ENCODE measurements around the gene OSBPL6. TPM values are rescaled to one million over a fixed set of nuclear protein-coding genes. Genes with fewer than 3 reads are reported as not detected.

Gene OSBPL6
- polyA plus RNA-seq, 3 donors, result 0.22 to 0.48 (median 0.43) TPM

- WGBS, 3 donors, result 63 to 78% (median 73%) methylated on average over 3 of the region's 3 CpGs
- no peak overlapping the region for H3K27ac ChIP-seq (ENCODE audit: low read depth, low read length)
Observed at GRCh38 chr2:178283341-178283918, 89.1 kb downstream of the OSBPL6 start.

DNA sequence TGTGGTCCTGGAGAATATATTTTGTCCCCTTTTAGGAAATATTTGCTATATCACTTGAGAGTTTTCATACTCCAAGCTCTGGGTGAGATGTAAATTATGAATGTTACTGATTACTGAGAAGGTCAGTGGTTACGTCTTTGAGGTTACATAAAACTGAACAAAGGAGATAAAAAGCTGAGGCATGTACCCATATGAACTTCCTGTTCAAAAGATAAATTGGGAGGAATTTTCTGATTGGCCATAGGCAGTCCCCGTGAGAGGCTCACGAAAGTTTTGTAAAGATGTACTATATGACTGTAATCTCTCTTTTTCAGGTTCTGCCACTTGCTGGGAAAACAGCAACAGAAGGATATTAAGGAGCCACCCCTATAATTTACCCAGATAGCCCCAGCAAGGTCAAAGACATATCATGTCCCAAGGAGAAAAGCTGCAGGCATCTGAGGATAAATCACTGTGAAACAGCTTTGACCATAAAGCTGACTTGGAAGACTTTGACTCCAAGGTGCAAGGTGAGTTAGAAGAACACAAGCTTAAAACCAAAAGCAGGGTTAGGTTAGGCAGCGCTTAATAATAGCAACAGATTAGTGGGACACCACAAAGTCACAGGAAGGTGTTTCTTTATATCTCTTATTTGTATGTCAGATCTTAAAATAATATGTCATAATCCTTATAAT, 90.4 kb downstream of the OSBPL6 start:
- WGBS, 3 donors, result 85 to 87% (median 86%) methylated on average over 4 of the region's 4 CpGs

GRCh38 chr2:178285287-178285615, 90.9 kb downstream of the OSBPL6 start:
- H3K27ac ChIP-seq (ENCODE audit: low read depth, low read length), result no peak overlapping the region
- 60 to 83% (median 70%) methylated on average over 1 of the region's 1 CpG for WGBS, 3 donors

More for the DNA sequence above, 90.4 kb downstream of the OSBPL6 start:
- no peak overlapping the region for H3K27ac ChIP-seq (ENCODE audit: low read depth, low read length)

- WGBS, 3 donors, result 64 to 71% (median 69%) methylated on average over 5 of the region's 5 CpGs
- no peak overlapping the region for H3K27ac ChIP-seq (ENCODE audit: low read depth, low read length)
Observed at GRCh38 chr2:178286636-178287035, 92.3 kb downstream of the OSBPL6 start.

DNA sequence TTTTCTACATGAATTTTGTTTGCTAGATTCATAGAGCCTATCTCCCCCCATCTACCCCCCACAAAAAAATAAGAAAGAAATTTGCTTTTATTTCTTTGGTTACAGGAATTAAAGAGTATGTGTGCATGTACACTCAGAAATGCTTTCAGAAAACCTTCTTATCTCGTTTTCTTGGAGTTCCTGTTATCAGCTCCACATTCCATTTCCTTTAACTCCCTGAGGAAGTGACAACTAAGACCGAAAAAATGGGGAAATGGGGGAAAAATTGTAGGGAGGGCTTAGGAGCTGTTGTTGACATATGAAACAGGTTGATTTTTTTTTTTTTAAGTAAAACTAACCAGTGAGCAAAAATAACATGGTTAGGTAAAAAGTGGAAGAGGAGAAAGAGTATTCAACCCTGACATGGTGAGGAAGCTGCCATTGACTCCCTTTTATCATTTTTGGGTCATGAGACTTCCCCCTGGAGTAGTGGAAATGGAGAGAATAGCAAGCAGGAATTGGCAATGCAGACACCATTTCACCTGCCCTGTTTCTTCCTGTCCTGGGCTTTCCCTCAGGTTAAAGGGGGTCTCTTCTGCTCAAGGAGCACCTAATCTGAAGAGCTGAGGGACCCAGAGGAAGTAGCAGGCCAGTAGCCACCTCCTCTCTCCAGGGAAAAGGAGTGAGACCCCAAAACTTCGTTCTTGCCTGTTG, 93.5 kb downstream of the OSBPL6 start:
- 44 to 50% (median 47%) methylated on average over 3 of the region's 3 CpGs for WGBS, 3 donors
- H3K27ac ChIP-seq (ENCODE audit: low read depth, low read length), result no peak overlapping the region

DNA sequence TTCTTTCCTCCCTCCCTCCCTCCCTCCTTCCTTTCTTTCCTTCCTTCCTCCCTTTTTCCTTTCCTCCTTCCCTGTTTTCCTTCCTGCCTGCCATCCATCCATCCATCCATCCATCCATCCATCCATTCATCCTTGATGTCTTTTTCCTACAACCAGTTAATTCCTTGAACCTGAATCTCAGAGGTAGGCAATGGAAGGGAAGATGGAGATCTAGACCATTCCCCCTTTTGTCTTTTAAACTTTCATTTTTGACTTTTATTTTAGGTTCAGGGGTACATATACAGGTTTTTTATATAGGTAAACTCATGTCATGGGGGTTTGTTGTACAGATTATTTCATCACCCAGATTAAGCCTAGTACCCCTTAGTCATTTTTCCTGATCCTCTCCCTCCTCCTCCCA, 97.4 kb downstream of the OSBPL6 start:
- H3K27ac ChIP-seq (ENCODE audit: low read depth, low read length), result no peak overlapping the region

- no peak overlapping the region for H3K27ac ChIP-seq (ENCODE audit: low read depth, low read length)
- WGBS, 3 donors, result 52 to 71% (median 64%) methylated on average over 1 of the region's 1 CpG
Observed at GRCh38 chr2:178292586-178292985, 98.3 kb downstream of the OSBPL6 start.

GRCh38 chr2:178295115-178295514, 100.8 kb downstream of the OSBPL6 start:
- WGBS, 3 donors, result 57 to 92% (median 90%) methylated on average over 4 of the region's 4 CpGs

DNA sequence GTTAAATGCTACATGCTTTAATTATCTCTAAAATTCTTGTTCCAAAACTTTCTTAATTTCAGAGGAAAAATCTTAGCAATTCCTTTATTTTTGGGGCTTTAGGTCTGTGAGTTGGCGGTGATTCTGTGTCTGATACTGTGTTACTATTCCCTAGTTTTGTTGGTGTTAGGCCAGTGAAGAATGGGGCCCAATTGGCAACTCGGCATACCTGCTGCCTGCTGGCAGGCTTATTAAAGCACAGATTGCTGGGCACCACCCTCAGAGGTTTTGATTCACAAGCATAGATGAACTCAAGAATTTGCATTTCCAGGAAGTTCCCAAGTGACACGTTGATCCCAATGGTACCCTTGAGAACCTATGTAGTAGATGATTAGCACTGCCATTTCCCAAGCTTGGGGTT, 101.6 kb downstream of the OSBPL6 start:
- 81 to 91% (median 88%) methylated on average over 3 of the region's 3 CpGs for WGBS, 3 donors

More at GRCh38 chr2:178295115-178295514, 100.8 kb downstream of the OSBPL6 start:
- no peak overlapping the region for H3K27ac ChIP-seq (ENCODE audit: low read depth, low read length)

GRCh38 chr2:178296394-178297090, 102.2 kb downstream of the OSBPL6 start:
- 76 to 86% (median 85%) methylated on average over 5 of the region's 5 CpGs for WGBS, 3 donors
- no peak overlapping the region for H3K27ac ChIP-seq (ENCODE audit: low read depth, low read length)

More for the DNA sequence above, 101.6 kb downstream of the OSBPL6 start:
- H3K27ac ChIP-seq (ENCODE audit: low read depth, low read length), result no peak overlapping the region

DNA sequence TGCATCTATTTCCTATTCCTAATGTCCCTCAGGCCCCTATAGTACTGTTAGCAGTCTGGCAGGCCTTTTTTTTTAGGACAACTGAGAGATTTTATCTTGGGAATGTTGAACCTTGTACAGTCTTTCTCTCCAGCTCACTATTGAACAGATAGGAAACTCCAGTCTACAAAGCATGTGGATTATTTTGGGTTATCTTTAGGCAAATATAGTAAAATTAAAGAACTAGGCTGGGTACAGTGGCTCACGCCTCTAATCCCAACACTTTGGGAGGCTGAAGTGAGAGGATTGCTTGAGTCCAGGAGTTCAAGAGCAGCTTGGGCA, 102.7 kb downstream of the OSBPL6 start:
- WGBS, 3 donors, result 92 to 97% (median 97%) methylated on average over 1 of the region's 1 CpG
- no peak overlapping the region for H3K27ac ChIP-seq (ENCODE audit: low read depth, low read length)

- no peak overlapping the region for H3K27ac ChIP-seq (ENCODE audit: low read depth, low read length)
Observed at GRCh38 chr2:178298785-178299212, 104.5 kb downstream of the OSBPL6 start.

DNA sequence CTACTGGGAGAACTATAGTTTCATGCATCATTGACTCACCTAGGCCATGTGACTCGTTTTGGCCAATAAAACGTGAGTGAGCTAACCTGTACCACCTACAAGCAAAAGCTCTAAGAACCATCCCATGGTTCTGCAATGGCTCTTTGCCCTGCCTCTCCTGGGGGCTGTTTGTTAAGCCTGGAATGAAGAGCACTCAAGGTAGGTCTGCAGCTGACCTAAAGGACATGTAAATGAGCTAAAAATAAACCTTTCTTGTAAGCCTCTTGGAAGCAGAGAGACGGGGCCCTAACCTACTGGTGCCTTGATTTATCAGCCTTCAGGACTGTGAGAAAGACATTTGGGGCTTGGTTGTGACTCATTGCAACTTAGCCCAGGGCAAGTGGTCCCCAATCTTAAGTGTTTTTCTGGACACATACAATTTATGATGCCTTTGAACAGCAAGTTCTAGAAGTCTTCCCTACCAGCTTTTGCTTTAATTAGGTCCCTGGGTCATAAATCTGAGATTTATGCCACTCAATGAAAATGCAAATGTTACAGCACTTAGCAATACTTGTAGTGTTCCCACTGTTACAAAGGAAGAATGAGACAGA, 107.4 kb downstream of the OSBPL6 start:
- WGBS, 3 donors, result 79 to 86% (median 80%) methylated on average over 3 of the region's 3 CpGs

GRCh38 chr2:178304333-178304732, 110.0 kb downstream of the OSBPL6 start:
- H3K27ac ChIP-seq (ENCODE audit: low read depth, low read length), result no peak overlapping the region
- 59 to 88% (median 61%) methylated on average over 3 of the region's 3 CpGs for WGBS, 3 donors

More for the DNA sequence above, 107.4 kb downstream of the OSBPL6 start:
- no peak overlapping the region for H3K27ac ChIP-seq (ENCODE audit: low read depth, low read length)

GRCh38 chr2:178306352-178307073, 112.2 kb downstream of the OSBPL6 start:
- H3K27ac ChIP-seq (ENCODE audit: low read depth, low read length), result no peak overlapping the region
- 30 to 43% (median 35%) methylated on average over 8 of the region's 8 CpGs for WGBS, 3 donors

DNA sequence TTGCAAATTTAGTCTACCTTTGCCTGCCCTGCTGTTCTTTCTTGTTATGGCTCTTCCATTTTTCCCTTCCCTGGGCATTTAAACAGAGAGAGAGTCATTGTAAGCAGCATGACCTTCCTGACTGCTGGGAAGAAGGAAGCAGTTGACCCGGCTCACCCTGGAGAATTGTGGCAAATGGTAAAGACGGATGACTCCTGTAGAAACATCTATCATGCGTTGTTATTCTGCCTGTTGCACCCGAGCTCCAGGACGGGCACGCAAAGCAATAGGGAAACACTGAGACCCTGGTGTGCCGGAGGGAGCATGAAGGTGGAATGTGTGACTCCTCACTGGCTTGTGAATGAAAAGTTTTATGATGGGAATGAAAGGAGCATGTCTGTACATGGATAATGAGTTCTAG, 113.3 kb downstream of the OSBPL6 start:
- no peak overlapping the region for H3K27ac ChIP-seq (ENCODE audit: low read depth, low read length)
- WGBS, 3 donors, result 60 to 68% (median 62%) methylated on average over 7 of the region's 7 CpGs

GRCh38 chr2:178309541-178309940, 115.2 kb downstream of the OSBPL6 start:
- no peak overlapping the region for H3K27ac ChIP-seq (ENCODE audit: low read depth, low read length)
- 75 to 78% (median 77%) methylated on average over 2 of the region's 2 CpGs for WGBS, 3 donors

GRCh38 chr2:178315078-178315477, 120.8 kb downstream of the OSBPL6 start:
- 83 to 90% (median 84%) methylated on average over 4 of the region's 4 CpGs for WGBS, 3 donors
- H3K27ac ChIP-seq (ENCODE audit: low read depth, low read length), result no peak overlapping the region
